ENCODE measurements around the gene KRTAP5-6.
"Not testable (repeated sequence)": the region's sequence is repeated elsewhere in the genome, so short reads cannot be mapped to it uniquely, and the experiment has no call there.

DNA sequence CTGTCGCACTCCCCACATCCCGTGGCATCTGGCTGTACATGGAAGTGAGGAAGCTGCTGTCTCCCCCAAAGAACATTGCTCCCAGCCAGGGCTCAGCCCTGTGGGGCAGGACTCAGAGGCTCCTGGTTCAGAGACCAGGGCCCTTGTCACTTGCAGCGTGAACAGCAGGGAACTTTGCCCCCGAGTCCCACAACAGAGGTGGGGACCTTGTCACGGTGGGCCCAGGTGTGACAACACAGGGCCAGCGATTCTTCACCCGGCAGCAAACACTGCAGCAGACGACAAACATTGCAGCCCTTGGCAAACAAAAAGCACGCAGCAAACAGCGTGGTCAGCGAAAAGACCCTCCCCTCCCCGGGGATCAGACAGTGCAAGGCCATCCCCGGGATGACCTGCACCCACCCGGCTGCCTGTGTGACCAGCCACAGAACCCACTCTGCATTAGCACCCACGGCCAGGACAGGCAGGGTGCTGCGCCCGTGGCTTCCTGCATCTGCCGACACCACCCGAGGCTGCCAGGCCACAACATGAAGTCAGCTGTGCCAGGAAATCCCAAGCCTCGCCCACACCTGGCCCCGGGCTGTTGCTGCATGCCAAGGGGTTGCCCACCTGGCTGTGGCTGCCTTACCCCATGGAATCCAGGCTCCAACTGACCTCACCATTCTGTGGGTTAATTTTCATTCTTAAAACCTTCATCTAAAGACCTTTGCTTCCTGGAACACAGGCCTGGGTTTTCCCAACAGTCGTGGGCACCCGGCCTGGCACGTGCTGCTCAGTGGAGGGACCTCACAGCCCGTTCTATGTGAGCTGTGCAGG lies 35.3 kb upstream of the KRTAP5-6 start:
- not testable (repeated sequence) for TF ChIP-seq CTCF (conservative IDR thresholded peaks at IDR 0.05; ENCODE audit: low read length); EZH2phosphoT487 (IDR thresholded peaks at IDR 0.05; ENCODE audit: borderline replicate concordance)
